NCI-H2107 treated with DMSO at 0.1 percent for 48 hours (cell line): ENCODE data around the gene SPG21.

Experiments used
- DNase-seq: peaks from one replicate; lab custom pipeline; 2025; ENCODE audit not compliant: unreplicated experiment; lab: John Stamatoyannopoulos, UW

Gene SPG21

GRCh38 chr15:64943512-64944225 is 46.0 kb downstream of the SPG21 start:
- DNase-seq: no peak

- DNase-seq: no peak
Measured at GRCh38 chr15:64942356-64942755, 47.4 kb downstream of the SPG21 start.

GRCh38 chr15:64938192-64938591 is 51.5 kb downstream of the SPG21 start:
- no peak for DNase-seq

GRCh38 chr15:64934023-64934422 is 55.7 kb downstream of the SPG21 start:
- DNase-seq: no peak

GRCh38 chr15:64931381-64931780 is 58.3 kb downstream of the SPG21 start:
- DNase-seq: no peak

- no peak for DNase-seq
Measured at GRCh38 chr15:64930778-64931371, 58.8 kb downstream of the SPG21 start.

- no peak for DNase-seq
Measured at GRCh38 chr15:64930019-64930652, 59.6 kb downstream of the SPG21 start.

- DNase-seq: no peak
Measured at GRCh38 chr15:64928626-64929220, 61.0 kb downstream of the SPG21 start.

GRCh38 chr15:64926661-64927060 is 63.1 kb downstream of the SPG21 start:
- no peak for DNase-seq

GRCh38 chr15:64925335-64926330 is 64.1 kb downstream of the SPG21 start:
- no peak for DNase-seq

- no peak for DNase-seq
Measured at GRCh38 chr15:64923546-64923945, 66.2 kb downstream of the SPG21 start.

GRCh38 chr15:64921711-64922110 is 68.0 kb downstream of the SPG21 start:
- no peak for DNase-seq

- no peak for DNase-seq
Measured at GRCh38 chr15:64919721-64920120, 70.0 kb downstream of the SPG21 start.

- no peak for DNase-seq
Measured at GRCh38 chr15:64917211-64917610, 72.5 kb downstream of the SPG21 start.

GRCh38 chr15:64916365-64916764 is 73.3 kb downstream of the SPG21 start:
- DNase-seq: no peak

- DNase-seq: no peak
Measured at GRCh38 chr15:64915518-64916227, 74.0 kb downstream of the SPG21 start.
